Activated CD8-positive, alpha-beta T cell treated with anti-CD3 and anti-CD28 coated beads, Interleukin-2, amount 10 ng/mL, durations not matched to agents 7 days and 5 days (primary cell): ENCODE data around the gene NF2. TPM values are rescaled to one million over a fixed set of nuclear protein-coding genes. Genes with fewer than 3 reads are reported as not detected.

Experiments used
- ATAC-seq: fragments of 150-1000 bp; cut with Tn5 transposase; one replicate; pipeline ENCODE4 v1.10.0; 2021; ENCODE audit warnings: moderate library complexity
- CTCF ChIA-PET: fragments of 350-600 bp; sonication (Branson Sonifier 250); formaldehyde crosslinking; loops from one replicate; lab custom pipeline; 2021; ENCODE audit warnings: antibody characterized with exemption; lab: Charles Lee
- POLR2A ChIA-PET: fragments of 350-600 bp; sonication (Branson Sonifier 250); formaldehyde crosslinking; loops from one replicate; lab custom pipeline; 2021; ENCODE audit warnings: antibody characterized with exemption; lab: Charles Lee
- DNase-seq: peaks from one replicate; pipeline ENCODE4 v3.0.0-alpha.2; 2020
- H3K27ac Mint-ChIP-seq: one replicate; pipeline ENCODE4 v1.8.0; 2021; ENCODE audit warnings: mild to moderate bottlenecking, mixed read lengths
- H3K27me3 Mint-ChIP-seq: one replicate; pipeline ENCODE4 v1.8.0; 2021; ENCODE audit warnings: low read depth, mixed read lengths
- H3K36me3 Mint-ChIP-seq: one replicate; pipeline ENCODE4 v1.8.0; 2021; ENCODE audit warnings: low read depth, mixed read lengths
- H3K4me1 Mint-ChIP-seq: one replicate; pipeline ENCODE4 v1.8.0; 2021; ENCODE audit warnings: low read depth, mixed read lengths
- H3K4me3 Mint-ChIP-seq: one replicate; pipeline ENCODE4 v1.8.0; 2021; ENCODE audit warnings: mild to moderate bottlenecking, mixed read lengths
- H3K9me3 Mint-ChIP-seq: one replicate; pipeline ENCODE4 v1.8.0; 2022; ENCODE audit warnings: mixed read lengths; ENCODE audit not compliant: insufficient read depth
- total RNA-seq, 2 experiments: library from RNA; stranded (reverse); gene quantifications; one replicate each; pipeline ENCODE4 v1.2.3, GENCODE V29; 2021

Gene NF2
- total RNA-seq, 2 experiments from 2014 or later: 60.6 to 61.2 TPM

DNA sequence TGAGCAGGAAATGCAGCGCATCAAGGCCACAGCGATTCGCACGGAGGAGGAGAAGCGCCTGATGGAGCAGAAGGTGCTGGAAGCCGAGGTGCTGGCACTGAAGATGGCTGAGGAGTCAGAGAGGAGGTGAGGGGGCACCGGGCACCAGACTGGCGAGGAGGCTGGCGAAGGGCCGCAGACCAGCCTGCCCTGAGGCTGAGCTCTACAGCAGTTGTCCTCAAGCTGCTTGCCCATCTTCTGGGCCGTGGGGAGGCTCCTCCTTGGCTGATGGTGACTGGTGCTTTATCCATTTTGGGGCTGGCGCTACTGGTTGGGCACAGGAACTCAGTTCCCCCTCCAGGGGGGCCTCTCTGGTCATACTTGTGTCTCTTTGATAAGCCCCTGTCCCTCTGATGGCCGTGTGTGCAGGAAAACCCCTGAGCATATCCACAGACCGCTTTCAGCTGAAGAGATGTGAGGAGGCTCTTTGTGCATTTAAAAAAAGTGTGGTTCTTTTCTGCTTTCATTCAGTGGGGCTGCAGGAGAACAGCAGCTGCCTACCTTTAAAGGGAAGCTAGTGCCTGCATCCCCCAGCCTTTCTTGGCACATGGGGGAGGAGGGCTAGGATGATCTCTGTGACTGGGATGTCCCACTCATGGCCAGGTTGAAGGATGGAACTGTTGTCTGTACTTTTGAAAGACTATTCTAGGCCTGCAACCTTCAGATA lies 70.1 kb downstream of the NF2 start:
- POLR2A ChIA-PET: no interaction called here
- DNase-seq (no peak), ATAC-seq (no peak)
- Mint-ChIP-seq H3K4me1 (no peaks in the 10 kb centered on the region), H3K36me3 (peaks cover 51% of the 10 kb centered on the region), H3K9me3 (no peaks in the 10 kb centered on the region), H3K4me3 (no peak overlapping the region), H3K27ac (no peak overlapping the region), H3K27me3 (no peaks in the 10 kb centered on the region)
- CTCF ChIA-PET: interaction anchor here (0.6 kb wide), 1 partner anchor 228 kb away, joined by 3 read pairs; no protein-coding TSS in a partner anchor

GRCh38 chr22:29674121-29674520 lies 70.7 kb downstream of the NF2 start:
- ATAC-seq (no peak), DNase-seq (no peak)
- Mint-ChIP-seq H3K4me1 (no peaks in the 10 kb centered on the region), H3K27me3 (no peaks in the 10 kb centered on the region), H3K36me3 (peaks cover 47% of the 10 kb centered on the region), H3K27ac (no peak overlapping the region), H3K9me3 (no peaks in the 10 kb centered on the region), H3K4me3 (no peak overlapping the region)
- POLR2A ChIA-PET: no interaction called here
- CTCF ChIA-PET: interaction anchor here (0.6 kb wide), 1 partner anchor 228 kb away, joined by 3 read pairs; no protein-coding TSS in a partner anchor

GRCh38 chr22:29679316-29679715 lies 75.9 kb downstream of the NF2 start:
- H3K4me3 Mint-ChIP-seq: no peak overlapping the region
- ChIA-PET POLR2A (no interaction called here), CTCF (interaction anchor here (1.2 kb wide), 1 partner anchor 10 kb away, joined by 3 read pairs; no protein-coding TSS in a partner anchor)
- no peak for DNase-seq
- no peaks in the 10 kb centered on the region for H3K27me3 Mint-ChIP-seq
- no peaks in the 10 kb centered on the region for H3K9me3 Mint-ChIP-seq
- peaks cover 44% of the 10 kb centered on the region for H3K36me3 Mint-ChIP-seq
- H3K4me1 Mint-ChIP-seq: no peaks in the 10 kb centered on the region
- no peak overlapping the region for H3K27ac Mint-ChIP-seq
- no peak for ATAC-seq

DNA sequence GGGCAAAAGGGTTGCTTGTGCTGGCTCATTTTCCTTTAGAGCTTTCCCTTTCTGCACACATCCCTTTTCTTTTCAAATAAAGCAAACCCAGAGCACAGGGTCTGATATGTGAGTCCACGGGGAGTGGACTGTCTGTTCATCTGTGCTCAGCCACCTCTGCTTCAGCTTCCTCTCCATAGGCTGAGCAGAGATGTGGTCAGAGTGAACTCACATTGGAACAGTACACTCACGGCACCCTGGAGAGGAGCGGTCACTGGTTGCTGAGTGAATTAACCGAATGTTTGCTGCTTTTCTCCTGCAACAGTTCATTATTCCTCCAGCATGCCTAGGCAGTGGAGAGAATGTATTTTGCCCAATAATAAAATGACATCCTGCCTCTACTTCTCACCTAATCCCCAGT lies 80.1 kb downstream of the NF2 start:
- Mint-ChIP-seq H3K4me3 (no peak overlapping the region), H3K27ac (no peak overlapping the region), H3K4me1 (no peaks in the 10 kb centered on the region), H3K27me3 (no peaks in the 10 kb centered on the region), H3K9me3 (no peaks in the 10 kb centered on the region), H3K36me3 (peaks cover 21% of the 10 kb centered on the region)
- ChIA-PET CTCF (no interaction called here), POLR2A (no interaction called here)
- no peak for ATAC-seq
- no peak for DNase-seq

- DNase-seq: no peak
- ChIA-PET POLR2A (no interaction called here), CTCF (no interaction called here)
- Mint-ChIP-seq H3K9me3 (no peaks in the 10 kb centered on the region), H3K27me3 (no peaks in the 10 kb centered on the region), H3K36me3 (peaks cover 19% of the 10 kb centered on the region), H3K27ac (no peak overlapping the region), H3K4me1 (no peaks in the 10 kb centered on the region), H3K4me3 (no peak overlapping the region)
- ATAC-seq: no peak
Measured at GRCh38 chr22:29684244-29684643, 80.8 kb downstream of the NF2 start.

DNA sequence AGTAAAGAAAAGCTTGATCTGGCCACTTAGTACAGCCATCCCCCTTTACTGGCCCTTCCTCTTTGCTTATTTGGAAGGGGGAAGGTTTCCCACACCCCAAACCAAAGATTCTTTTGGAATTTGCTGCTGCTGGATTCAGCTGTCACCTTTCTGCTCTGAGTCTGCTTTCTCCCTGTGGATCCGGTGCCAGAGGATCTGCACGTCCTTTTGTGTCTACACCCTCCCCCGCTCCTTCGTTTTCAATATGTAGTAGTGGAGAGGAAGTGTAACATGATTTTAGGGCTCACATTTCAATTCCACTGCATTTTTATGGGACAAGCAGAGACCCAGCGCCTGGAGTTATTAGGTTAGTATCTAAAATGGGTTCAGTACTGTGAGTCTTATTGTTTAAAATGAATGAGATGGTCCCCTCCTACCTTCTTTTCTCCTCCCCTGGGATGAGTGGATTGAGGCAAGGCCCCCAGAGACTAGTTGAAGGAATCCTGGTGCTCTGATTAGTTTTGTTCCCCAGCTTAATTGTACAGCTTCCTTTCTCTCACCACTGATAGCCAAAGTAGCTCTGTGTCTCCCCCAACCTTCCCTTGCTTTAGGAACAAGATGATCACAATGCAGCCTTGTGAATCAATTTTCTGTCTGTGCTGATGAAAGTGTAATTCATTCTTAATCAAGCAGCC lies 85.9 kb downstream of the NF2 start:
- DNase-seq (no peak), ATAC-seq (no peak)
- no peak overlapping the region for H3K4me3 Mint-ChIP-seq
- CTCF ChIA-PET: interaction anchor here (0.7 to 3.3 kb wide), 13 partner anchors 10 to 400 kb away, joined by 3 to 24 read pairs (median 3); no protein-coding TSS in a partner anchor
- POLR2A ChIA-PET: no interaction called here
- no peaks in the 10 kb centered on the region for H3K27me3 Mint-ChIP-seq
- no peak overlapping the region for H3K27ac Mint-ChIP-seq
- H3K36me3 Mint-ChIP-seq: peaks cover 9% of the 10 kb centered on the region
- H3K4me1 Mint-ChIP-seq: no peaks in the 10 kb centered on the region
- H3K9me3 Mint-ChIP-seq: no peaks in the 10 kb centered on the region

GRCh38 chr22:29689880-29690213 lies 86.4 kb downstream of the NF2 start:
- Mint-ChIP-seq H3K4me3 (no peak overlapping the region), H3K27me3 (no peaks in the 10 kb centered on the region), H3K4me1 (no peaks in the 10 kb centered on the region), H3K9me3 (no peaks in the 10 kb centered on the region), H3K36me3 (peaks cover 7% of the 10 kb centered on the region), H3K27ac (no peak overlapping the region)
- ATAC-seq: no peak
- ChIA-PET CTCF (interaction anchor here (0.7 to 3.3 kb wide), 13 partner anchors 9 to 399 kb away, joined by 3 to 24 read pairs (median 3); no protein-coding TSS in a partner anchor), POLR2A (no interaction called here)
- DNase-seq: peak; percentile 53

- ATAC-seq: no peak
Measured at GRCh38 chr22:29690476-29690875, 87.0 kb downstream of the NF2 start.

DNA sequence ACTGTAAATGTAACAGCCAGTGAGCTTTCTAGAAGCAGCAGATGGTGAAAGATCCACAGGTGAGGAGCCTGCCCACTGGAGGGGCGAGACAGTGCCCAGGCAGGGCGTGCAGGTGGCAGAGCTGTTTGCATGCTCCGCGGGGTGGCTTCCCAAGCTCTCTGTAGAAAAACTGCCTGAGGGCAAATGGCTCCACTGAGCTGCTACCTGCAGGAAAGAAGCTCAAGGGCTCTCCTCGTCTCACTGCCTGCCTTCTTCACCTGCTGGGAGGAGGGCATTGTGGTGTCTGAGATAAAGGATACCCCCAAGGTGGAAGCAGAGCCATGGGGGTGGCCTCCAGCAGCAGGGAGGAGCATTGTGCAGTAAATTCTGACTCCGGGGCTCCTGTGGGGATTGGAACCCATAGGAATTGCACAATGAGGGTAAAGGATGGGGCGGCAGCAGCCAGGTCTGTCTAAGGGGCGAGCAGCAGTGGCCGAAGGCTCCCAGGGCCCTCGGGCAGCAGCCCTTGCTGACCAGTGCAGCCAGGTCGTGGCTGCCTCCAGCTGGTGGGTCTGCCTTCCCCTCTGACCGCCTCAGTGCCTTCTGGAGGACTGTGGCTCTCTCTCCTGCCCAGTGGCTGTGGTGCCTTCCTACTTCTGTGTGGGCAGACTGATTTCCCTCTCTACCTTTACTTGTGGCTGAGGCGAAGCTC lies 88.3 kb downstream of the NF2 start:
- Mint-ChIP-seq H3K9me3 (no peaks in the 10 kb centered on the region), H3K27ac (no peak overlapping the region), H3K27me3 (no peaks in the 10 kb centered on the region), H3K4me1 (no peaks in the 10 kb centered on the region), H3K4me3 (no peak overlapping the region), H3K36me3 (peaks cover 8% of the 10 kb centered on the region)
- DNase-seq (no peak), ATAC-seq (no peak)
- ChIA-PET CTCF (interaction anchor here (0.7 to 1.3 kb wide), 2 partner anchors 10 to 67 kb away, joined by 3 read pairs; no protein-coding TSS in a partner anchor), POLR2A (no interaction called here)

More at GRCh38 chr22:29690476-29690875, 87.0 kb downstream of the NF2 start:
- ChIA-PET POLR2A (no interaction called here), CTCF (interaction anchor here (0.7 to 3.3 kb wide), 12 partner anchors 9 to 398 kb away, joined by 3 to 24 read pairs (median 4); no protein-coding TSS in a partner anchor)
- Mint-ChIP-seq H3K4me1 (no peaks in the 10 kb centered on the region), H3K4me3 (no peak overlapping the region), H3K27ac (no peak overlapping the region), H3K36me3 (peaks cover 9% of the 10 kb centered on the region), H3K9me3 (no peaks in the 10 kb centered on the region), H3K27me3 (no peaks in the 10 kb centered on the region)
- DNase-seq: no peak

DNA sequence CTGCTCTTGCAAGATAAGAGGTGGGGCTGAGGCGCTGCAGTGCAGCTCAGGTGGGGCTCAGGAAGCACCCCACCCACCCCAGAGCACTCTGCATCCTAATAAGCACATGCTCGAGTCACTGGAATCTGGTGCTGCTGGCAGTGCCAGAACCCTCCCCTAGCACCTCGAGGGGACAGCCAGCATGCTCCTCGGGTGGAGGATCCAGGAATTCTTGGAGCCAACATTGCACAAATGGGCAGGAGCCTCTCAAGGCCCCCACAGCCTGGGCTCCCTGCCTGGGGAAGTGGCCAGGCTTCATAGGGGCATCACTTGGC lies 88.9 kb downstream of the NF2 start:
- no peak for DNase-seq
- CTCF ChIA-PET: interaction anchor here (1.3 kb wide), 1 partner anchor 9 kb away, joined by 3 read pairs; no protein-coding TSS in a partner anchor

GRCh38 chr22:29693161-29693560 lies 89.7 kb downstream of the NF2 start:
- ChIA-PET POLR2A (interaction anchor here (1.0 kb wide), 1 partner anchor 9 kb away, joined by 3 read pairs; no protein-coding TSS in a partner anchor), CTCF (interaction anchor here (1.0 to 1.3 kb wide), 3 partner anchors 8 to 396 kb away, joined by 3 read pairs; no protein-coding TSS in a partner anchor)
- peaks cover 4% of the 10 kb centered on the region for H3K36me3 Mint-ChIP-seq
- no peak overlapping the region for H3K4me3 Mint-ChIP-seq
- DNase-seq (no peak), ATAC-seq (no peak)
- no peaks in the 10 kb centered on the region for H3K4me1 Mint-ChIP-seq
- H3K9me3 Mint-ChIP-seq: no peaks in the 10 kb centered on the region
- H3K27me3 Mint-ChIP-seq: no peaks in the 10 kb centered on the region
- peak overlapping the region; percentile 14 for H3K27ac Mint-ChIP-seq

More for the DNA sequence above, 88.9 kb downstream of the NF2 start:
- POLR2A ChIA-PET: no interaction called here
- Mint-ChIP-seq H3K9me3 (no peaks in the 10 kb centered on the region), H3K4me3 (no peak overlapping the region), H3K4me1 (no peaks in the 10 kb centered on the region), H3K27ac (no peak overlapping the region), H3K27me3 (no peaks in the 10 kb centered on the region), H3K36me3 (peaks cover 4% of the 10 kb centered on the region)
- no peak for ATAC-seq
